ENCODE data around the gene ITPRIP.

DNA sequence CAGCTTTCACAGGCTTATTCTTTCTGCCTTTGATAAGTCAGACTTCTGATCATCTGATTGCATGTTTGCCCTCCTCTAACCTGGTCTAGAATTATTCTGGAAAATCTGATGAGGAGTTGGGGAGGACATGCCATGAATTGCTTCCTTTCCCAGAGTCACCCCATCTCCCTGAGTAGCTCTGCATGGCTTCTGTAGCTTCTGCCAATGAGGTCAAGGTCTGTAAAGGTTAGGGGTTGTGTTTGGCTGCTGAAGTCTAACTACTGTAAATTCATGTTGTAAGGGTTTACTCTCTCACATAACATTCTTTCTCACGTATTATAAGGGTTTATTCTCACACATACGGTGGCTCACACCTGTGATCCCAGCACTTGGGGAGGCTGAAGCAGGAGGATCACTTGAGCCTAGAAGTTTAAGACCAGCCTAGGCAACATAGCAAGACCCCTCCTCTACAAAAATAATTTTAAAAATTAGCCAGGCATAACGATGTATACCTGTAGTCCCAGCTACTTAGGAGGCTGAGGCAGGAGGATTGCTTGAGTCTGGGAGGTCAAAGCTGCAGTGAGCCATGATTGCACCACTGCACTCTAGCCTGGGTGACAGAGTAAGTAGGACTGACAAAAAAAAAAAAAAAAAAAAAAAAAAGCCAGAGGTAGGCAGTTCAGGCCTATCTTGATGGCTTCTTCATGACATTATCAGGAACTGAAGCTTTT lies 58.6 kb downstream of the ITPRIP start:
- TF ChIP-seq, protein P1, sequence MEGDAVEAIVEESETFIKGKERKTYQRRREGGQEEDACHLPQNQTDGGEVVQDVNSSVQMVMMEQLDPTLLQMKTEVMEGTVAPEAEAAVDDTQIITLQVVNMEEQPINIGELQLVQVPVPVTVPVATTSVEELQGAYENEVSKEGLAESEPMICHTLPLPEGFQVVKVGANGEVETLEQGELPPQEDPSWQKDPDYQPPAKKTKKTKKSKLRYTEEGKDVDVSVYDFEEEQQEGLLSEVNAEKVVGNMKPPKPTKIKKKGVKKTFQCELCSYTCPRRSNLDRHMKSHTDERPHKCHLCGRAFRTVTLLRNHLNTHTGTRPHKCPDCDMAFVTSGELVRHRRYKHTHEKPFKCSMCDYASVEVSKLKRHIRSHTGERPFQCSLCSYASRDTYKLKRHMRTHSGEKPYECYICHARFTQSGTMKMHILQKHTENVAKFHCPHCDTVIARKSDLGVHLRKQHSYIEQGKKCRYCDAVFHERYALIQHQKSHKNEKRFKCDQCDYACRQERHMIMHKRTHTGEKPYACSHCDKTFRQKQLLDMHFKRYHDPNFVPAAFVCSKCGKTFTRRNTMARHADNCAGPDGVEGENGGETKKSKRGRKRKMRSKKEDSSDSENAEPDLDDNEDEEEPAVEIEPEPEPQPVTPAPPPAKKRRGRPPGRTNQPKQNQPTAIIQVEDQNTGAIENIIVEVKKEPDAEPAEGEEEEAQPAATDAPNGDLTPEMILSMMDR (IDR thresholded peaks at IDR 0.05), result no peak
- TF ChIP-seq, protein P2, sequence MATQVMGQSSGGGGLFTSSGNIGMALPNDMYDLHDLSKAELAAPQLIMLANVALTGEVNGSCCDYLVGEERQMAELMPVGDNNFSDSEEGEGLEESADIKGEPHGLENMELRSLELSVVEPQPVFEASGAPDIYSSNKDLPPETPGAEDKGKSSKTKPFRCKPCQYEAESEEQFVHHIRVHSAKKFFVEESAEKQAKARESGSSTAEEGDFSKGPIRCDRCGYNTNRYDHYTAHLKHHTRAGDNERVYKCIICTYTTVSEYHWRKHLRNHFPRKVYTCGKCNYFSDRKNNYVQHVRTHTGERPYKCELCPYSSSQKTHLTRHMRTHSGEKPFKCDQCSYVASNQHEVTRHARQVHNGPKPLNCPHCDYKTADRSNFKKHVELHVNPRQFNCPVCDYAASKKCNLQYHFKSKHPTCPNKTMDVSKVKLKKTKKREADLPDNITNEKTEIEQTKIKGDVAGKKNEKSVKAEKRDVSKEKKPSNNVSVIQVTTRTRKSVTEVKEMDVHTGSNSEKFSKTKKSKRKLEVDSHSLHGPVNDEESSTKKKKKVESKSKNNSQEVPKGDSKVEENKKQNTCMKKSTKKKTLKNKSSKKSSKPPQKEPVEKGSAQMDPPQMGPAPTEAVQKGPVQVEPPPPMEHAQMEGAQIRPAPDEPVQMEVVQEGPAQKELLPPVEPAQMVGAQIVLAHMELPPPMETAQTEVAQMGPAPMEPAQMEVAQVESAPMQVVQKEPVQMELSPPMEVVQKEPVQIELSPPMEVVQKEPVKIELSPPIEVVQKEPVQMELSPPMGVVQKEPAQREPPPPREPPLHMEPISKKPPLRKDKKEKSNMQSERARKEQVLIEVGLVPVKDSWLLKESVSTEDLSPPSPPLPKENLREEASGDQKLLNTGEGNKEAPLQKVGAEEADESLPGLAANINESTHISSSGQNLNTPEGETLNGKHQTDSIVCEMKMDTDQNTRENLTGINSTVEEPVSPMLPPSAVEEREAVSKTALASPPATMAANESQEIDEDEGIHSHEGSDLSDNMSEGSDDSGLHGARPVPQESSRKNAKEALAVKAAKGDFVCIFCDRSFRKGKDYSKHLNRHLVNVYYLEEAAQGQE (IDR thresholded peaks at IDR 0.05; ENCODE audit: low read depth, low read length), result no peak

Measured in SK-N-SH (cell line).